Measurements from ENCODE around the gene ONECUT3.

The ONECUT3 gene

GRCh38 chr19:1785310-1785709 is 32.0 kb downstream of the ONECUT3 start:
- no peak for DNase-seq
- peaks cover 36% of the 10 kb centered on the region for H3K27me3 ChIP-seq

DNA sequence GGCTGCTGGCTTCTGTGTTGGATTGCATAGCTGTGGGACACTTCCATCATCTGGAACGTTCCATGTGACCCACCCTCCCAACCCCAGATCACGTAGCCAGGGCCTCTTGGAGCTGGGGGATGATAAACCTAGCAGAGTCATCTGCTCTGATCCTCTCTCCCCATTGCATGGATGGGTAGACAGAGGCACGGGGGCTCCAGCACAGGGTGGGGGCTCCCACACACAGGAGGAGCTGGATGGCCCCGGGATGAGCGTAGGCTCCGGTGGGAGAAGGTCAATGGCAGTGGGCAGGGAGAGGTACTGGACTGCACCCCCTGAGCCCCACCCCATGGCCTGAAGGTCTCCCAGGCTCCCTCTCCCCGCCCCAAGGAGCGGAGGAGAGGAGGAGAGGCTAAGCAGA is 33.4 kb downstream of the ONECUT3 start:
- no peak for DNase-seq
- H3K4me3 ChIP-seq (ENCODE audit: low read depth, low read length) = no peak overlapping the region
- peaks cover 29% of the 10 kb centered on the region for H3K27me3 ChIP-seq
- no peaks in the 10 kb centered on the region for H3K36me3 ChIP-seq
- no peak for TF ChIP-seq CTCF (IDR thresholded peaks at IDR 0.05; ENCODE audit: low read depth, low read length)
- peaks cover 4% of the 10 kb centered on the region for H3K9me3 ChIP-seq
- no peaks in the 10 kb centered on the region for H3K4me1 ChIP-seq

More at GRCh38 chr19:1785310-1785709, 32.0 kb downstream of the ONECUT3 start:
- TF ChIP-seq CTCF (IDR thresholded peaks at IDR 0.05; ENCODE audit: low read depth, low read length) = no peak
- Histone ChIP-seq H3K4me1 (no peaks in the 10 kb centered on the region), H3K36me3 (no peaks in the 10 kb centered on the region), H3K4me3 (ENCODE audit: low read depth, low read length) (no peak overlapping the region), H3K9me3 (peaks cover 4% of the 10 kb centered on the region)

GRCh38 chr19:1787116-1787515 is 33.8 kb downstream of the ONECUT3 start:
- Histone ChIP-seq H3K27me3 (peaks cover 29% of the 10 kb centered on the region), H3K4me3 (ENCODE audit: low read depth, low read length) (no peak overlapping the region), H3K4me1 (no peaks in the 10 kb centered on the region), H3K36me3 (no peaks in the 10 kb centered on the region), H3K9me3 (peaks cover 3% of the 10 kb centered on the region)
- no peak for DNase-seq
- no peak for TF ChIP-seq CTCF (IDR thresholded peaks at IDR 0.05; ENCODE audit: low read depth, low read length)

- Histone ChIP-seq H3K4me3 (ENCODE audit: low read depth, low read length) (no peak overlapping the region), H3K27me3 (peaks cover 15% of the 10 kb centered on the region)
These were observed 36.1 kb downstream of the ONECUT3 start for GRCh38 chr19:1789261-1790041.

GRCh38 chr19:1790054-1790792 is 36.9 kb downstream of the ONECUT3 start:
- H3K27me3 ChIP-seq = peaks cover 16% of the 10 kb centered on the region
- TF ChIP-seq CTCF (IDR thresholded peaks at IDR 0.05; ENCODE audit: low read depth, low read length) = no peak
- no peaks in the 10 kb centered on the region for H3K9me3 ChIP-seq
- H3K36me3 ChIP-seq = no peaks in the 10 kb centered on the region
- no peak overlapping the region for H3K4me3 ChIP-seq (ENCODE audit: low read depth, low read length)
- H3K4me1 ChIP-seq = no peaks in the 10 kb centered on the region
- DNase-seq = no peak

More at GRCh38 chr19:1789261-1790041, 36.1 kb downstream of the ONECUT3 start:
- no peaks in the 10 kb centered on the region for H3K36me3 ChIP-seq
- H3K9me3 ChIP-seq = no peaks in the 10 kb centered on the region
- TF ChIP-seq CTCF (IDR thresholded peaks at IDR 0.05; ENCODE audit: low read depth, low read length) = no peak
- H3K4me1 ChIP-seq = no peaks in the 10 kb centered on the region
- no peak for DNase-seq

GRCh38 chr19:1791879-1792278 is 38.6 kb downstream of the ONECUT3 start:
- no peak overlapping the region for H3K4me3 ChIP-seq (ENCODE audit: low read depth, low read length)
- TF ChIP-seq CTCF (IDR thresholded peaks at IDR 0.05; ENCODE audit: low read depth, low read length) = no peak
- H3K9me3 ChIP-seq = no peaks in the 10 kb centered on the region
- DNase-seq = no peak
- no peaks in the 10 kb centered on the region for H3K36me3 ChIP-seq
- H3K27me3 ChIP-seq = peaks cover 31% of the 10 kb centered on the region
- no peaks in the 10 kb centered on the region for H3K4me1 ChIP-seq
